Measurements from ENCODE around the gene SLC13A5.
"Not testable (repeated sequence)": the region's sequence is repeated elsewhere in the genome, so short reads cannot be mapped to it uniquely, and the experiment has no call there.

Gene SLC13A5

DNA sequence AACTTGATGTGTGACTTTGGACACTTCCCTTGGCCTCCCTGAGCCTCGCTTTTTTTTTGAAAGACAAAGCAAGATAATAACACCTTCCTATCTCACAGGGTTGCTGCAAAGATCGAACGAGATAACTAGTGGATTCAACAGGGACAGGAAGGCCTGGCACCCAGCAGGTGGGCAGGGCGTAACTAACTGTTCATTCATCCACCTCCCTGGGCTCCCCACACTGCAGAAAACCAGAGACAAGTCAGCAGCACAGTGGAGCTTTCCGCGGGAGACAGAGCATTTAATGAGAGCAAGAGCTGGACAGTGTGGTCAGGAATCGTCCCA lies 28.7 kb downstream of the SLC13A5 start:
- DNase-seq (ENCODE audit: low read depth in 2 of 2) = no peak

DNA sequence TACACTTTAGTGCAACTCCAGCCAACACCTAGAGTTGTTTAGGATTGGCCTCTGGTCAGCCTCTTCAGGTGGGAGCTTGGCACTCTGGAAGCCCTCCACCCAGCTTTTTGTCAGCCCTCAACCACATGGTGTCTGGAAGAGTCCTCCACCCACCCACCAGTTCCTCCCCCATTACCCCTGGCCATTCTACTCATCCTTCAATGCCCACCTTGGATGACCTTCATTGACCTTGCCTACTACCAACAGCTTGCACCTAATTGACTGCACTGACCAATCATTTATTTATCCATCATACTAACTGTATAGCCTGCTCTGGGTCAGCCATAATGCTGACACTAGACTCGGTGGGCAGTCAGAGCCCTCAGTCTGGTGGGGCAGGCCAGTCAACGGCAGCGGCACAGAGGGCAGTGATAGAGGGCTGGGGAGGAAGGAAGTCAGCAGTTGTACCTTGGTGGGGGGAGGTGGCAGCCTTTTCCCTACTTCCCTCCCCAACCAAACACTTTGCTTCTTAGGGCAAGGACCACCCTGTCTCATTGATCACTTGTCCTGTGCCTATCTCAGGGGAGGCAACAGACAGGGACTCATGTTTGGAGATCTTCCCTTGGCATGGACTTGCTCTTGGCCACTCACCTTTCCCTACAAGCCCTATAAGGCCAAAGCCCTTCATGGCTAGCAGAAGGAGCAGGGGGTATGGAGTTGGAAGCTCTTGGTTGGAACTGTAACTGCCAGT lies 29.3 kb downstream of the SLC13A5 start:
- DNase-seq (ENCODE audit: low read depth in 2 of 2) = no peak

DNA sequence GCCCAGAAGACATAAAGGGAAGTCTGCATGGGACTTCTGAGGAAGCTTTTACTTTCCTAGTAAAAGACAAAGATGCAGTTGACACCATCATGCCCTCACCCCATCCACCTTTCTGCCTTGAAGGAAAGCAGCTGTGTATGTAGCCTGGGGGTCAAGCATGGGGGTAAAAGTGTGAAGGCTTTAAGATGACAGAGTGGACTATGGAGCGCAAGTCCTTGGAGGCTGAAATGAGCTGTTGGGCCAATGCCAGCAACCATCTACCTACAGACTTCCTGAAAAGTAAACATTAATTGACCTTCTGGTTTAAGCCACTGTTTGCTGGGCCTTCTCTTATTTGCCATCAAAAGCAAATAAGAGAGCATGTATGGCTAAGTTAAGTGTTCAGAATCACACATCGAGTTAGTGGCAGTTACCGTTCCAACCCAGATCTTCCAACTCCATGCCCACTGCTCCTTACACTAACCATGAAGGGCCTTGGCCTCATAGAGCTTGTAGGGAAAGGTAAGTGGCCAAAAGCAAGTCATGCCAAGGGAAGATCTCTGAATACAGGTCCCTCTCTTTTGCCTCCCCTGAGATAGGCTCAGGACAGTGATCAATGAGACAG lies 30.0 kb downstream of the SLC13A5 start:
- DNase-seq (ENCODE audit: low read depth in 2 of 2) = no peak

DNA sequence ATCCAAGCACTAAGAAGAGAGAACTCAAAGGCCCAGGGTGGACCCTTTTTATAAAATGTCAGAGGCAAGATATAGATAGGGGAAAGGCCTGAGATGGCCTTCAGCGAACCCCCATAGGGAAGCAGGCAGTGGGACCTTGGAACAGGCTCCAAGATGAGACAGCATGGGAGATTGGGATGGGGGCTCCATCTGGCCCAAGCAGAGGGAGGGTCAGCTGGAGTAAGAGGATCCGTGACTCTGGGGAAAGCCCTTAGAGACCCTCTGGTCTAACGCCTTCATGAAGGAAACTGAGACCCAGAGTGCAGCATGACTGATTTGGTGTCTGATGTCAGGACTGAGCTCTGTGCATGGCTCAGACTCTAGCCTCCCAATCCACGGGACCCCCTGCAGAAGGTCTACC lies 30.8 kb downstream of the SLC13A5 start:
- DNase-seq (ENCODE audit: low read depth in 2 of 2) = no peak

DNA sequence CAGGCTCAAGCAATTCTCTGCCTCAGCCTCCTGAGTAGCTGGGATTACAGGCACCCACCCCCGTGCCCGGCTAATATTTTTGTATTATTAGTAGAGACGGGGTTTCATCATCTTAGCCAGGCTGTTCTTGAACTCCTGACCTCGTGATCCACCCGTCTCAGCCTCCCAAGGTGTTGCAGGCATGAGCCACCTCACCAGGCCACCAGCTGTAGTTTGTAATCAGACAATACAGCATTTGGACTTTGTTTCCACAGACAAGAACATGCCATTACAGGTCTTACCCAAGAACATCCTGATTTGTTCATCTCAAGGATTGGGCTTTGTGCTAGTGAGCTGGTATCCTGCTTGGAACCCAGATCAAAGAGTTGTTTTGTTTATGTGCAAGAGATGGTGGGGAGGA lies 31.5 kb downstream of the SLC13A5 start:
- no peak for DNase-seq (ENCODE audit: low read depth in 2 of 2)

DNA sequence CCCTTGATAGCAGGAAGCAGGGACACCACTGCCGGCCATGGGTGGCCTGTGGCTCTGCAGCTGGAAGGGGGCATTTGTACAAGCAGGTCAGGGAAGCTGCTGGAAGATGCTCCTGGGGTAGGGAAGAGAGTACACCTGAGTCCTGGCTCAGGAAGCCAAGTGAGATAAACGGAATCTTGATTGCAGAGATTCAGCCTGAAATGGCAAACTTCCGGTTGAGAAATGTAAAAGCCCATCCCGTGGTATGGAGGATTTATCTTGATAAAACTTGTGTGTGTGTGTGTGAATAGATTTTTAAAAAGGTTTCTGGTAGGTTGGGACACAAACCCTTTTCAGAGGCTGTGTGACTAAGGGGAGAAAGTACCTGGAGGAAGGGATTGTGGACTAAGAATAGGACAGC lies 32.0 kb downstream of the SLC13A5 start:
- no peak for DNase-seq (ENCODE audit: low read depth in 2 of 2)

DNA sequence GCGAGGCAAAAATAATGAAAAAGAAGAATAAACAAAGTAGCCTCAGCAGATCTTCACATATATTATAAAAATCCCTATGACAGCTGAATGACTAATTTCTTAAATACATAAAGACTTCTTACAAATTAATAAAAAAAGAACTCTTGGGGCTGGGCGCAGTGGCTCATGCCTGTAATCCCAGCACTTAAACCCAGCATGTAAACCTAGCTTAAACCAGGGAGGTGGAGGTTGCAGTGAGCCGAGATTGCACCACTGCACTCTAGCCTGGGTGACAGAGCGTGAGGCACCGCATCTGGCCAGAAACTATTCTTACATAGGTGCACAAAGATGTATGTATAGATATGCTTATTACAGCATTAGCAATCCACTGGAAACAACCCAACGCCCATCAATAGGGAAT lies 33.9 kb downstream of the SLC13A5 start:
- DNase-seq (ENCODE audit: low read depth in 2 of 2) = no peak

DNA sequence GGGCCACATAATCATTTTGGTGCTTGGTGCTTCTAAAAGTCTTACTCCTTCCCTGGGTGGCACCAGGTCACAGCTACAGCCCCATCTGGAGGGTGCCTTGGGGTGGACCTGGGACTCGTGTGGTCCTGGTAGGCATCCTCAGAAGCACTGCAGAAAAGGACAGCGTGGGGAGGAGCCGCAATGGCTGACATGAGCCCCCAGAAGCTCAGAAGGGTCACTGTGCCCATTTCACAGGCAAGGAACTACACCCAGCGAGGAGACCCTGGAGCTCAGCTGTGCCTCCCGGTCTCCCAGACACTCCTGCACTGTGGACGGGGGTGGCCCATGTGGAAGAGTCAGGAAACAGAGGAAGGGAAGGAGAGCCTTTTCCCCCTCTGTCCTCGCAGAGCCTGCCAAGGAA lies 35.2 kb downstream of the SLC13A5 start:
- DNase-seq (ENCODE audit: low read depth in 2 of 2) = no peak

DNA sequence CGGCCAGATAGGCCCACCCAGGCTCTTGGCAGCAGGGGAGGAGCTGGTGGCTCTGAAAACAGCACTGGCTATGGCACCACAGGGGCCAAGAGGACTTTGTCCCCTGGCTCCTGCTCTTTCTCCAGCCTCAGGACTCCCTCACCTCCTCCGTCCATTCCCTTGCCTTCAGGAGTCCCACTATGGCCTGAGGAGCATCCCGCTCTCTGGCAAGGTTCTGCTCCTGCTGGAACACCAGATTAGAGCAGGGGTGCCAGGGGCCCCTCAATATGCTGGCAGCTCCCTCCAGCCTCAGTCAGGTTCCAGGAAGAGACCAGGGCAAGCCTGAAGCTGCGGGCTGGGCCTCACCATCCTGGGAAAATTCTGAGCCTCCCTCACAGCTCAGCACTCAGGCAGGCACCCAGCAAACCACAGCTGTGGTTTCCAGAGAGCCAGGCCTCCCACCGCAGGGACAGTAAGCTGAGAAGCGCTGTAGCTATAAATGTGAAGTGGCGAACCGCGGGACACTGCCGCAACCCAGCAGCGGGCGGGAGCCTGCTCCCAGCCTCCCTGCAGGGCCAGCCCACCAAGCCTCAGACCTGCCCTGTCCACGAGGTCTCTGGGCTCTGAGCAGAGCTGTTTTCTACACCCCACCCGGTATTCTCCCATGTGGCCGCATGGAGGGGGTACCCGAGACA lies 35.9 kb downstream of the SLC13A5 start:
- no peak for DNase-seq (ENCODE audit: low read depth in 2 of 2)

DNA sequence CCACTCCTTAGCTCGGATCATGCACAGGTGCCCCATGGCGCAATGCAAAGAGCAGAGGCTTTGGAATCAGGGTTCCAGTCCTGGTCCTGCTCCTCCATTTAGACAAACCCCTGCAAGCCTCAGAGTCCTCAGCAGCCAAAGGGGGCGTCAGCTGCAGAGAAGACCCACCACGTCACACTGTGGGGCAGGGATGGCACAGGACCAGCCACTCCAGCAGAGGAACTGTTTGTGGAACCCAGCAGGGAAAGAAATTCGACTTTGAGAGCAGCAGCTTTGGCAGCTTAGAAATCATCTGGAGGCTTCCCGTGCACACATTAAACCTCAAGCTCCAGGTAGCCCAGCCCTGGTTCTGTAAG lies 36.4 kb downstream of the SLC13A5 start:
- DNase-seq (ENCODE audit: low read depth in 2 of 2) = no peak

DNA sequence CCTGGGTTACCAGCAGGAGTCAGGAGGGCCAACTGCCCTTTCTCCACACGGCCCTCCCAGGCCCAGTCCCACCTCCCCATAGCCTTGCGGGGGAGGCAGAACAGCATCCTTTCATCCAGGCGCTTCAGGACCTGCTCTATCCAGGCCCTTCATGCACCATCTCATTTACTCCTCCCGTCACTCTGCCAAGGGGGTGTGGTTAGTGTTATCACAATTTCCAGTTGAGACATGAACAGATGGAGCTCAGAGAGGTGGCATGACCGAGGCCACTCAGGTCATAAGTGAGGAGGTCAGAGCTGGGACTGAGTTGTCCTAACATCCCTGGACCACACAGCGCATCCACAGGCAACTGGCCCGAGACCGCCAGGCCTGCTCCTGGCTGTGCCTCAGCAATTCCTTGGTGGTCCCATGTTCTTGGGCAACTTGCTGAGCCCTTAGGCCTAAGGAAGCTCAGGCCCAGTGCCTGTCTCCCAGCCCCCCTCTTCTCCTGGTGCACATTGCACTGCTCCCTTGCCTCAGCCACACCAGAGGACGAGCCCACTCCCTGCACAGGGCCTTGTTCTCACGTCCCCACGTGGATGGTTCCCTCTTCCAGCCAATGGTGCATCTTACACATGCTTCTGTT lies 37.9 kb downstream of the SLC13A5 start:
- DNase-seq (ENCODE audit: low read depth in 2 of 2) = no peak

DNA sequence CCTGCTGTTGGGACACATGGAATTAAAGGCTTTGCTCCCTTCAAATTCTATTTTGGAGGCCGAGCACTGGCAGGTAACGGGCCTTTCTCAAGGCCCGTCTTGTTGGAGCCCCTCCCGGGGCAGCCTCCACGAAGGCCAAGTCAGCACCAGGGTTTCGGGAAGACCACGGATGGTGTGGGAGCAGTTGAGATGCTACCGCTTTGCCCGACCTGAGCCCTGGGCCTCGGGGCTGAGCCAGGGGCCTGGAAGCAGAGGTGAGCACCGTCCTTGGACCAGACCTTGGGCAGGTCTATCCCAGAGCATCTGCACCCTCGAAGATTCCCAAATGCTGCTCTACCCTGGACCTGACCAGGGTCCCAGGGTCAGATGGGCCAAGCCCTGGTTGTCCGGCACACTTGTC lies 38.6 kb downstream of the SLC13A5 start:
- no peak for DNase-seq (ENCODE audit: low read depth in 2 of 2)

DNA sequence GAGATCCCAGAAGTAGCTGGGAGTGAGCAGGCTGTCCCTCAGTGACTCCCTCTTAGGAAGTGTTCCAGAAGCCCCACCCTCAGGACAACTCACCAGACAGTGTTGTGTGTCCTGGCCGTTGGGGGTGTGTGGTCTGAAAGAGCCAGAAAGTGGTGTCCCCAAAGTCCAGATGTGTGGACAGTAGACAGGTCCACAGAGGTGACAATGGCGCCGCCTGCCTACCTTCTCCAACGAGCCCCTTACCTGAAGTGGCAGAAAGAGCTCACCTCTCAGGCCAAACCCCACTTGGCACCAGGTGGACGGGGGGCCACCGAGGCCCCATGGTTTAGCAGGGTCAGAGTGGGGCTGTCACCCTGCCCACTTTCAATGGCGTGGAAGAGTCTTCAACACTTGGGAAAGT lies 41.7 kb downstream of the SLC13A5 start:
- DNase-seq (ENCODE audit: low read depth in 2 of 2) = no peak

DNA sequence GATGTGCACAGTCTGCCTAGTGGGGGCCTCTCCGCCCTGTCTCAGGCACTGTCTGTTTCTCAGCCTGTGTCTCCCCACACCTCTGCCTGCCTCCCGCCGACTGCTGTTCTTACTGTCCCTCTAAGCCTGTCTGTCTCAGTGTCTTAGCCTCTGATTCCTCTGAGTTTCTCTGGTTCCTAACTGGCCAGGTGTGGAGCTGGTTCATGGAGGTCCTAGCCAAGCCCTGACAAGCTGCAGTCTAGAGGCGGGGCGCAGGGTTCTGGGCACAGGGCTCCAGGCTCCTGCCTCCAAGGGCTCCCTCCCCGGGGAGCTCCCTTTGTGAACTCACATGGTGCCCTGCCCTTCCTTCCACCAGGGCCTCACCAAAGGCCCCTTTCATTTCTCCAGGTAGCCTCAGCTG lies 42.2 kb downstream of the SLC13A5 start:
- DNase-seq (ENCODE audit: low read depth in 2 of 2) = no peak

DNA sequence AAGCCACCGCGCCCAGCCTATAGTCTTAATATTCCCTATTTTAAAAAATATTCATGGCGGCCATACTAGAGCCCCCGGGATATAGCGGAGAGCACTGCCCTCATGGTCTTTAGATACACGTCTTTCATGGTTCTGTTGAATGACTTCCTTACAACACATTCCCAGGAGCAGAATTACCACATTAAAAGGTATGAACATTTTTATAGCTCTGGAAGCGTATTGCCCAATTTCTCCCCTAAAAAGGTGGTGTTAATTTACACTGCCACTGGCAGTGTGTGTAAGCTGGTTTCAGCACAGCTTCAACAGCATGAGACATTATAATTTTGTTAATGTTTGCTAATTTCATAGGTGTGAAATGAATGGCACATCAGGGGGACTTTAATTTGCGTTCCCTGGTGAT lies 42.6 kb downstream of the SLC13A5 start:
- no peak for DNase-seq (ENCODE audit: low read depth in 2 of 2)

DNA sequence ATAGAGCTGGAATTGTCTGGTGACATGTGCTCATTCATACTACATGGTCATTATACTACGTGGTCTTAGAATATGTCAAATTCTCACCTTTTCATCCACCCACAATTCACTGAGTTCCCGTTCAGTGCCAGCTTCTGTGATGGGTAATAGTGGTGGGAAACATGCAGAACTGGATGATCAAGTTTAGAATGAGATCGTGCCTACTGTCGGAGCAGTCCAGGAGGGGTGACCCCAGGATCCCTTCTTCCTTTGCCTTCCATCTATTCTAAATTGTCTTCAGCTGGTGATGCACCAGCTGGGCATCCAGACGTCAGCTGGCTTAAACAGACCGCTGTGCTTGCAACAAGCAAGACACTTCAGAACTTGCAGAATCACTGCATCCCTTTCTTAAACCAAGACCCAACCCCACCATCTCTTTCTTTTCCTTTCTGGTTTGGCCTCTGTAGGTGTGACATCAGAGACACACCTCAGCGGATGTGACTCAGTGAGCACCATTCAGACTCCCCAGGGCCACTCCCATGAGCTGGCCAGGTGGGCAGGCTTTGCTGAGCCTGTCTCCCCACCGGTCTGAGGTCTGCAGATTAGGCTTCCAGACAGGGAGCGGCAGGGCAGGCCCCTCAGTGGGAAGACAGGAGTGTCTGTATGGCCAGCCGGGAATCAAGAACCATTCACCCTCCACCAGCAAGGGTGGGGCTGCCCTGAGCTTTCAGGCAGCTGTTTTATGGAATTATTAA lies 43.5 kb downstream of the SLC13A5 start:
- DNase-seq (ENCODE audit: low read depth in 2 of 2) = no peak

DNA sequence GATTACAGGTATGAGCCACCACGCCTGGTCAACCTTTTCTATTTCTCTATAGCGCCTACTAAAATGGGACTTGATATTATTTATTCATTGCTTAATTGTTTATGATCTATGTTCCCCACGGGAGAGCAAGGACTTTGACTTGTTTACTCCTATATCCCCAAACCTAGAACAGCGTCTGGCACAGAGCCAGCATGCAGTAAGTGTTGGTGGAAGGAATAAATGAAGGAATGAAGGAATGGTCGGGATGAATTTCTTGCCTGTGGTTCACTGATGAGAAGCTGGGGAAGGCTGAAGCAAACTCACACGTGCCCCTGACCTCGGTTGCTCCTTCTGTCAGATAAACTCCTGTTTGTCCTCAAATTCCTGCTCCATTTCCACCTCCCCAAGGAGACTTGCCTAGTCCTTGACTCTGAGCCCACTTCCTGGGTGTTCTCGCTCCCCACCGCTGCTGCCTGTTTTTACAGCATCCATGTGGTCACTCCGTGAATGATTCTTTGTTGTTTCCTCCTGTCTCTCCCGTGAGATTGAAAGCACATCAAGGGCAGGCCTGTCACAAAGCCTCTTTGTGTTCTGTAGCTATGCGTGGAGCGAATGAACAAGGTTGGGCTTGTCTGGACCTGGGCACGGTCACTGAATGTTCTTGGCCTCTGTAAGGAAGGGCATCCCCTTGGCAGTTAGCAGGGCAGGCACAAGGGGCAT lies 44.3 kb downstream of the SLC13A5 start:
- DNase-seq (ENCODE audit: low read depth in 2 of 2) = no peak

DNA sequence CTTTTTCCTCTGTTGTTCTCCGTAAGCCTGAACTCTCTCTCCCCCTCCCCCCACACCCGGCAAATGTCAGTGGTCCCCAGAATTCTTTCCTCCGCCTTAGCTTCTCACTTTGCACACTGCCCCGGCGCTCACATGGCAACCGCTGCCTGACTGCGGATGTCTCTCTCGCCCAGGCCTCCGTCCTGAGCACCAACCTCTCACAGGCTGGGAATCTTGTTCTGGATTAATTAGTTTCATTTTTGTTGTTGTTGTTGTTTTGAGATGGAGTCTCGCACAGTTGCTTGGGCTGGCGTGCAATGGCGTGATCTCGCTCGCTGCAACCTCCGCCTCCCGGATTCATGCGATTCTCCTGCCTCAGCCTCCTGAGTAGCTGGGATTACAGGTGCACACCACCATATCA lies 45.0 kb downstream of the SLC13A5 start:
- DNase-seq (ENCODE audit: low read depth in 2 of 2) = no peak

DNA sequence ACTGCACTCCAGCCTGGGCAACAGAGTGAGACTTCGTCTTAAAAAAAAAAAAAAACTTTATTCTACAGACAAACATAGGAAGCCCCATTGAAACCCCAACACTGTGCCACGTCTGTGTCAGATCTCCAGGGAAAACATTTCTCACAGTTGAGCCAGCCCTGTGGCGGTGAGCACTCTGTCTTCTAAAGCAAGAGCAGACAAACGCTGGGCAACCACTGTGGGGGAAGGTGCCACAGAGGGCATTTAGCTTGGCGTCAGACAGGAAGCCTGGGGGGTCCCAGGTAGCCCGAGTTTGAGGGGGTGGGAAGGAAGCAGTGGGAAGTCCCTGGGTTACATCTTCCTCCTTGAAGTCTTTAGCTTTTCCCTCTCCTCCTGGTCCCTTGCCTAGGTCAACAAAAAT lies 45.7 kb downstream of the SLC13A5 start:
- no peak for DNase-seq (ENCODE audit: low read depth in 2 of 2)

DNA sequence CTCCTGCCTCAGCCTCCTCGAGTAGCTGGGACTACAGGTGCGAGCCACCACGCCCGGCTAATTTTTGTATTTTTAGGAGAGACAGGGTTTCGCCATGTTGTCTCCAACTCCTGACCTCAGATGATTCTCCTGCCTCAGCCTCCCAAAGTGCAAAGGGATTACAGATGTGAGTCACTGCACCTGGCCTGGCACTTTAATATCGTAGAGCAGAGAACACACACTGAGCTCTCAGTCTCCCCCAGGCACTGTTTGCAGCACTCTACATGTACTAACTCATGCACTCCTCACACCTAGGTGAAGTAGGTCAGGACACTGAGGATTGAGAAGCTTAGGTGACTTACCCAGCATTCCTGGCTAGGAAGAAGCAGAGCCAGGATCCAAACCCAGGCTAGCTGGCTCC lies 46.6 kb downstream of the SLC13A5 start:
- no peak for DNase-seq (ENCODE audit: low read depth in 2 of 2)

DNA sequence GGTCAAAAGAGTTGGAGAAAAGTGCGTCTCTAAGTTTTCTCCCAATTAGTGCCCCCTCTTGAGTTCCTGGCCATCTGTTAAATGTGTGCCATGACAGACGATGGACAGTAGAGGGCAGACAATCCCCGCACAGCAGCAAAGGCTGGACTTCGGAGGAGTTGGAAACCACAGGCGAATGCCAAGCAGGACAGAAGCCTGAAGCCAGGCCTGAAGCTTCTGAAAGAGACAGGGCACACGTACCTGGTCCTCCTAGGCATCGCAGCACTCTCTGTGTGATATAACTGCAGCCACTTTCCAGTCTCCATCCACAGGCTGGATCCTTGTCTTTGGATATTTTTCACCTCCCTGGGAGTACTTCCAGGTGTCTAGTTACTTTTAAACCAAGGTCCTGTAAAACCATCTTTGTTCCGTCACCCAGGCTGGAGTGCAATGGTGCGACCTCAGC lies 47.1 kb downstream of the SLC13A5 start:
- no peak for DNase-seq (ENCODE audit: low read depth in 2 of 2)

DNA sequence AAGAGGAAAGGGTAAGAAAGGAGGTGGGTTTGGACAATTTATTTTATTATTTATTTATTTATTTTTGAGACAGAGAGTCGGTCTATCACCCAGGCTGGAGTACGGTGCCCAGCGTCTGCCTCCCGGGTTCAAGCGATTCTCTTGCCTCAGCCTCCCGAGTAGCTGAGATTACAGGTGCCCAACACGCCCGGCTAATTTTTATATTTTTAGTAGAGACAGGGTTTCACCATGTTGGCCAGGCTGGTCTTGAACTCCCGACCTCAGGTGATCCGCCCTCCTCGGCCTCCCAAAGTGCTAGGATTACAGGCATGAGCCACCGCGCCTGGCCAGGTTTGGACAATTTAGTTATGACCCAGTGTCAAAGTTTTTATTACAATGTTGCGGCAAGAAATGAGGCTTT lies 50.0 kb downstream of the SLC13A5 start:
- DNase-seq (ENCODE audit: low read depth in 2 of 2) = not testable (repeated sequence)

Measured in stimulated activated CD8-positive, alpha-beta memory T cell treated with anti-CD3 and anti-CD28 coated beads, Interleukin-7, amount 100 ng/mL, for 1 hour (primary cell).